Nephron progenitor cell (in vitro differentiated cells): ENCODE data around the gene NR0B1.

Experiments used
- DNase-seq: peaks from one replicate; pipeline ENCODE4 v3.0.0; 2021
- H3K27ac Mint-ChIP-seq: 2 replicates; pipeline ENCODE4 v1.8.0; 2021; ENCODE audit warnings: mild to moderate bottlenecking, moderate library complexity, mixed read lengths
- H3K27me3 Mint-ChIP-seq: 2 replicates; pipeline ENCODE4 v1.8.0; 2021; ENCODE audit warnings: mild to moderate bottlenecking, low read depth, mixed read lengths; ENCODE audit not compliant: poor library complexity
- H3K36me3 Mint-ChIP-seq: 2 replicates; pipeline ENCODE4 v1.8.0; 2021; ENCODE audit warnings: low read depth, mixed read lengths
- H3K4me1 Mint-ChIP-seq: 2 replicates; pipeline ENCODE4 v1.8.0; 2021; ENCODE audit warnings: mixed read lengths
- H3K4me3 Mint-ChIP-seq: 2 replicates; pipeline ENCODE4 v1.8.0; 2021; ENCODE audit warnings: mild to moderate bottlenecking, moderate library complexity, mixed read lengths
- H3K9me3 Mint-ChIP-seq: 2 replicates; pipeline ENCODE4 v1.8.0; 2021; ENCODE audit warnings: mild to moderate bottlenecking, moderate library complexity, mixed read lengths
- TF ChIP-seq, protein P1 (sequence below): fragments of 200-600 bp; sonication (generic); IDR thresholded peaks from 2 replicates; pipeline ENCODE4 v1.5.0; 2021; ENCODE audit warnings: antibody characterized with exemption

NR0B1 gene

DNA sequence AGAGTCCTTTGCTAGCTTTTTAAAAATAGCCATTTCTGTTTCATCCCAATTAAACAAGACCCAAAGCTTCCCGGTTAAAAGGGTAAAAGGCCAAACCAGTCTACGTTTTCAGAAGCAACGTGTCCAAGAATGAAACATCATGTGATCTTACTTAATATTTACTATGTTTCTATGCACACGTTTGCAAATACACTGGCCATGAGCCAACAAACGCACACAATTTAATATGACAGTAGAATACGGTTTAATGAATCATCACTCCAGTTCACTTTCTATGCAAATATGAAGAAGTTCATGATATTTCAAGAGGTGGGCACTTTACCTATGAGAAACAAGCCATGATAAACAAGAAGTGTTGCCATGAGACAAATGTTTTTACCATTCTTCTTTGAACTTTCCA, 4.3 kb downstream of the NR0B1 start:
- Mint-ChIP-seq H3K27me3 (peaks cover 29% of the 10 kb centered on the region), H3K36me3 (no peaks in the 10 kb centered on the region), H3K4me1 (peaks cover 41% of the 10 kb centered on the region), H3K9me3 (no peaks in the 10 kb centered on the region), H3K27ac (no peak overlapping the region), H3K4me3 (no peak overlapping the region)
- no peak for DNase-seq
- TF ChIP-seq, protein P1, sequence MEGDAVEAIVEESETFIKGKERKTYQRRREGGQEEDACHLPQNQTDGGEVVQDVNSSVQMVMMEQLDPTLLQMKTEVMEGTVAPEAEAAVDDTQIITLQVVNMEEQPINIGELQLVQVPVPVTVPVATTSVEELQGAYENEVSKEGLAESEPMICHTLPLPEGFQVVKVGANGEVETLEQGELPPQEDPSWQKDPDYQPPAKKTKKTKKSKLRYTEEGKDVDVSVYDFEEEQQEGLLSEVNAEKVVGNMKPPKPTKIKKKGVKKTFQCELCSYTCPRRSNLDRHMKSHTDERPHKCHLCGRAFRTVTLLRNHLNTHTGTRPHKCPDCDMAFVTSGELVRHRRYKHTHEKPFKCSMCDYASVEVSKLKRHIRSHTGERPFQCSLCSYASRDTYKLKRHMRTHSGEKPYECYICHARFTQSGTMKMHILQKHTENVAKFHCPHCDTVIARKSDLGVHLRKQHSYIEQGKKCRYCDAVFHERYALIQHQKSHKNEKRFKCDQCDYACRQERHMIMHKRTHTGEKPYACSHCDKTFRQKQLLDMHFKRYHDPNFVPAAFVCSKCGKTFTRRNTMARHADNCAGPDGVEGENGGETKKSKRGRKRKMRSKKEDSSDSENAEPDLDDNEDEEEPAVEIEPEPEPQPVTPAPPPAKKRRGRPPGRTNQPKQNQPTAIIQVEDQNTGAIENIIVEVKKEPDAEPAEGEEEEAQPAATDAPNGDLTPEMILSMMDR: no peak

GRCh38 chrX:30302956-30303355, 6.2 kb downstream of the NR0B1 start:
- Mint-ChIP-seq H3K36me3 (no peaks in the 10 kb centered on the region), H3K9me3 (no peaks in the 10 kb centered on the region), H3K27ac (peak overlapping the region; percentile 59), H3K27me3 (peaks cover 12% of the 10 kb centered on the region), H3K4me3 (no peak overlapping the region), H3K4me1 (peaks cover 45% of the 10 kb centered on the region)
- DNase-seq: no peak
- TF ChIP-seq, protein P1: no peak

DNA sequence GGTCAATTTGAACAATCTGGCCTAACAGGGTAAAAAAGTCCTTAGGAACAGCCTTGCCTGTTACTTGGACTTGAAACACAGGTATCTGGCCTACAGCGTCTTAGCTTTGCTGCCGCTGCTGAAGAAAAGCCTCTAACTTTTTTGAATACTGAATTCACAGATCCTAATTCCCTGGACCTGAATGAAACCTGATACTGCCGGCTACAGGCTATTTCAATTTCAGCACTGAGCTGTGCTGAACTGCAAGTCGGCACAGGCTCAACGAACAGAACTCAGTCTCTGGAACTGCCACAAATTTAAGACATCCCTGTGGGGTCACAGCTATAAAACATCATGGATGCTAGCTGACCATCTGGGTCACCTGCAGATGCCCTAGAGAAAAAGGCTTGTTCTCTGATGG, 7.2 kb downstream of the NR0B1 start:
- Mint-ChIP-seq H3K27ac (peak overlapping the region; percentile 84), H3K27me3 (peaks cover 2% of the 10 kb centered on the region), H3K4me1 (peaks cover 50% of the 10 kb centered on the region), H3K9me3 (no peaks in the 10 kb centered on the region), H3K36me3 (no peaks in the 10 kb centered on the region), H3K4me3 (no peak overlapping the region)
- peak; percentile 22 for DNase-seq
- TF ChIP-seq, protein P1: no peak

DNA sequence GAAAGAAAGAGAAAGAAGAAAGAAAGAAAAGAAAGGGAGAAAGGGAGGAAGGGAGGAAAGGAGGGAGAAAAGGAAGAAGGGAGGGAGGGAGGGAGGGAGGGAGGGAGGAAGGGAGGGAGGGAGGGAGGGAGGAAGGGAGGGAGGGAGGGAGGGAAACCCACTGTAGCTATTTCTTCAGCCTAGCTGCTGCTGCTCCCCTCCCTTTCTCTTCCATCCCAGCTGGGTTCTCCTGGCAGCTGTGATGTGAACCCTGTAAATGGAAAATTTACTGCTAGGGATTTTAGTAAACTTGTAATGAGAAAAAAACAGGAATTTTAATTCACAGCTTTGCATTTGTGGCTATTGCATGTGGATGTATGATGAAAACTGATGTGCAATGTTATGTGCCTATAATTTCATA, 8.0 kb downstream of the NR0B1 start:
- Mint-ChIP-seq H3K4me3 (peak overlapping the region; percentile 24), H3K4me1 (peaks cover 53% of the 10 kb centered on the region), H3K9me3 (no peaks in the 10 kb centered on the region), H3K36me3 (no peaks in the 10 kb centered on the region), H3K27me3 (no peaks in the 10 kb centered on the region), H3K27ac (peak overlapping the region; percentile 84)
- no peak for DNase-seq
- TF ChIP-seq, protein P1: no peak

GRCh38 chrX:30296408-30297254, 12.6 kb downstream of the NR0B1 start:
- peaks cover 29% of the 10 kb centered on the region for H3K4me1 Mint-ChIP-seq
- no peaks in the 10 kb centered on the region for H3K36me3 Mint-ChIP-seq
- TF ChIP-seq, protein P1: no peak
- H3K27me3 Mint-ChIP-seq: no peaks in the 10 kb centered on the region
- no peak overlapping the region for H3K27ac Mint-ChIP-seq
- no peak overlapping the region for H3K4me3 Mint-ChIP-seq
- H3K9me3 Mint-ChIP-seq: peaks cover 16% of the 10 kb centered on the region
- DNase-seq: no peak
